Hepatocyte (in vitro differentiated cells): ENCODE data around the gene LMF1. TPM values are rescaled to one million over a fixed set of nuclear protein-coding genes. Genes with fewer than 3 reads are reported as not detected.

Source experiments
- DNase-seq: peaks from one replicate; pipeline ENCODE4 v3.0.0-alpha.2; 2016; ENCODE audit warnings: low spot score
- H2AFZ ChIP-seq: fragments of 200-600 bp; sonication (generic); 2 replicates; pipeline ENCODE4 v1.6.0; 2016; ENCODE audit warnings: antibody characterized with exemption, mild to moderate bottlenecking
- H3K27ac ChIP-seq: fragments of 200-600 bp; sonication (generic); 2 replicates; pipeline ENCODE4 v1.5.1; 2016; ENCODE audit warnings: mild to moderate bottlenecking
- H3K27me3 ChIP-seq: fragments of 200-600 bp; sonication (generic); 2 replicates; pipeline ENCODE4 v1.6.1; 2016
- H3K36me3 ChIP-seq: fragments of 200-600 bp; sonication (generic); replicated peaks from 2 replicates; pipeline ENCODE4 v1.5.1; 2016; ENCODE audit warnings: low read depth; ENCODE audit not compliant: insufficient read depth
- H3K4me1 ChIP-seq: fragments of 200-600 bp; sonication (generic); 2 replicates; pipeline ENCODE4 v1.5.1; 2016; ENCODE audit warnings: mild to moderate bottlenecking, moderate library complexity; ENCODE audit not compliant: insufficient read depth
- H3K4me2 ChIP-seq: fragments of 200-600 bp; sonication (generic); 2 replicates; pipeline ENCODE4 v1.6.0; 2016
- H3K4me3 ChIP-seq: fragments of 200-600 bp; sonication (generic); 2 replicates; pipeline ENCODE4 v1.5.1; 2016; ENCODE audit warnings: mild to moderate bottlenecking
- H3K79me2 ChIP-seq: fragments of 200-600 bp; sonication (generic); 2 replicates; pipeline ENCODE4 v1.6.0; 2017; ENCODE audit warnings: mild to moderate bottlenecking
- H3K9me2 ChIP-seq: fragments of 200-600 bp; sonication (generic); replicated peaks from 2 replicates; pipeline ENCODE4 v1.6.0; 2017; ENCODE audit warnings: mild to moderate bottlenecking; ENCODE audit not compliant: insufficient read depth
- H3K9me3 ChIP-seq: fragments of 200-600 bp; sonication (generic); 2 replicates; pipeline ENCODE4 v1.5.1; 2016; ENCODE audit warnings: low read depth, mild to moderate bottlenecking
- H4K20me1 ChIP-seq: fragments of 200-600 bp; sonication (generic); 2 replicates; pipeline ENCODE4 v1.6.0; 2016; ENCODE audit warnings: mild to moderate bottlenecking; ENCODE audit not compliant: insufficient read depth, poor library complexity, severe bottlenecking
- CTCF ChIP-seq: fragments of 200-600 bp; sonication (generic); IDR thresholded peaks from 2 replicates; pipeline ENCODE4 v1.5.1; 2016; ENCODE audit warnings: antibody characterized with exemption, mild to moderate bottlenecking; ENCODE audit not compliant: poor library complexity
- EZH2 ChIP-seq: fragments of 200-600 bp; sonication (generic); IDR thresholded peaks from 2 replicates; pipeline ENCODE4 v1.6.1; 2016; ENCODE audit warnings: antibody characterized with exemption, mild to moderate bottlenecking, borderline replicate concordance
- EZH2phosphoT487 ChIP-seq: fragments of 200-600 bp; sonication (generic); IDR thresholded peaks from one replicate; pipeline ENCODE4 v1.6.1; 2018; ENCODE audit warnings: antibody characterized with exemption, mild to moderate bottlenecking, low read depth, moderate library complexity; ENCODE audit not compliant: unreplicated experiment, severe bottlenecking
- WGBS: methylation state at CpG from one replicate; pipeline ENCODE4 v1.1.6; 2016; ENCODE audit warnings: low lambda C conversion rate; ENCODE audit errors: missing lambda C conversion rate; 5-methylcytosine and 5-hydroxymethylcytosine counted together
- polyA plus RNA-seq: library from polyadenylated mRNA; unstranded; fragments of >200 nt; fragmentation: Nextera tagmentation; extraction: Ambion mirVana; gene quantifications from 2 replicates; pipeline ENCODE4 v1.2.1, GENCODE V29; 2016
- total RNA-seq: library from RNA; depleted of rRNA; stranded (reverse); fragments of >200 nt; gene quantifications from 2 replicates; pipeline ENCODE4 v1.2.3, GENCODE V29; 2014

Gene LMF1
- total and polyA plus RNA-seq, 2 experiments from 2014 or later, result 27.2 to 34.3 TPM

- Histone ChIP-seq H4K20me1 (no peaks in the 10 kb centered on the region), H3K4me1 (no peaks in the 10 kb centered on the region), H3K9me2 (no peaks in the 10 kb centered on the region), H3K27me3 (no peaks in the 10 kb centered on the region), H3K27ac (no peak overlapping the region), H3K79me2 (no peaks in the 10 kb centered on the region), H3K9me3 (no peaks in the 10 kb centered on the region), H3K36me3 (no peaks in the 10 kb centered on the region), H3K4me2 (no peak overlapping the region), H2AFZ (no peak overlapping the region), H3K4me3 (no peak overlapping the region)
- no peak for DNase-seq
- 96% methylated on average over 12 of the region's 24 CpGs for WGBS
- TF ChIP-seq EZH2, result no peak
- no peak for TF ChIP-seq EZH2phosphoT487
- no peak for TF ChIP-seq CTCF
Measured at GRCh38 chr16:894841-895240, 75.9 kb downstream of the LMF1 start.

- no peak for TF ChIP-seq EZH2
- TF ChIP-seq EZH2phosphoT487, result no peak
- TF ChIP-seq CTCF, result no peak
- Histone ChIP-seq H3K79me2 (no peaks in the 10 kb centered on the region), H2AFZ (no peak overlapping the region), H4K20me1 (no peaks in the 10 kb centered on the region), H3K4me1 (no peaks in the 10 kb centered on the region), H3K9me2 (no peaks in the 10 kb centered on the region), H3K4me2 (no peak overlapping the region), H3K27ac (no peak overlapping the region), H3K4me3 (no peak overlapping the region), H3K36me3 (no peaks in the 10 kb centered on the region), H3K27me3 (no peaks in the 10 kb centered on the region), H3K9me3 (no peaks in the 10 kb centered on the region)
- 100% methylated on average over 2 of the region's 27 CpGs for WGBS
- no peak for DNase-seq
Measured at GRCh38 chr16:894136-894535, 76.6 kb downstream of the LMF1 start.

- Histone ChIP-seq H3K27me3 (no peaks in the 10 kb centered on the region), H2AFZ (no peak overlapping the region), H3K79me2 (no peaks in the 10 kb centered on the region), H3K36me3 (no peaks in the 10 kb centered on the region), H3K9me3 (no peaks in the 10 kb centered on the region), H3K27ac (no peak overlapping the region), H3K4me1 (no peaks in the 10 kb centered on the region), H3K9me2 (no peaks in the 10 kb centered on the region), H3K4me2 (no peak overlapping the region), H3K4me3 (no peak overlapping the region), H4K20me1 (no peaks in the 10 kb centered on the region)
- no peak for TF ChIP-seq CTCF
- TF ChIP-seq EZH2phosphoT487, result no peak
- TF ChIP-seq EZH2, result no peak
- 83% methylated on average over 18 of the region's 18 CpGs for WGBS
- DNase-seq, result no peak
Measured at GRCh38 chr16:893360-893759, 77.4 kb downstream of the LMF1 start.
